Brain microvascular endothelial cell (primary cell): ENCODE measurements around the gene KMO.

Experiments
- DNase-seq: peaks from one replicate; pipeline ENCODE4 v3.0.0-alpha.2; 2020
- H3K27ac ChIP-seq: fragments of 250-450 bp; sonication (Bioruptor Pico); 2 replicates; pipeline ENCODE4 v1.5.1; 2020; ENCODE audit warnings: mild to moderate bottlenecking, moderate library complexity
- H3K27me3 ChIP-seq: fragments of 250-450 bp; sonication (Bioruptor Pico); replicated peaks from 2 replicates; pipeline ENCODE4 v1.5.1; 2020; ENCODE audit warnings: mild to moderate bottlenecking
- H3K36me3 ChIP-seq: fragments of 250-450 bp; sonication (Bioruptor Pico); replicated peaks from 2 replicates; pipeline ENCODE4 v1.5.1; 2020; ENCODE audit warnings: mild to moderate bottlenecking
- H3K4me3 ChIP-seq: 2 replicates; pipeline ENCODE4 v1.5.1; 2011; ENCODE audit warnings: low read depth, mild to moderate bottlenecking, control low read depth, low read length, moderate library complexity
- in situ Hi-C: cut with HindIII; loops from 2 replicates; pipeline ENCODE4 v1.10.0; 2017; ENCODE audit warnings: low sequenced_read_pairs, low pct_ligation_motif_present
- TF ChIP-seq, protein P1 (sequence below): IDR thresholded peaks from 2 replicates; pipeline ENCODE4 v1.5.1; 2011; ENCODE audit warnings: low read depth, mild to moderate bottlenecking, moderate library complexity, low read length, control low read depth, inconsistent platforms; ENCODE audit errors: missing control alignments

Gene KMO

GRCh38 chr1:241608379-241609033, 76.3 kb downstream of the KMO start:
- no peaks in the 10 kb centered on the region for H3K36me3 ChIP-seq
- H3K27me3 ChIP-seq: no peaks in the 10 kb centered on the region
- peak overlapping the region; percentile 16 for H3K27ac ChIP-seq
- in situ Hi-C loops: no loop called here
- peak; percentile 66 for DNase-seq
- TF ChIP-seq, protein P1, sequence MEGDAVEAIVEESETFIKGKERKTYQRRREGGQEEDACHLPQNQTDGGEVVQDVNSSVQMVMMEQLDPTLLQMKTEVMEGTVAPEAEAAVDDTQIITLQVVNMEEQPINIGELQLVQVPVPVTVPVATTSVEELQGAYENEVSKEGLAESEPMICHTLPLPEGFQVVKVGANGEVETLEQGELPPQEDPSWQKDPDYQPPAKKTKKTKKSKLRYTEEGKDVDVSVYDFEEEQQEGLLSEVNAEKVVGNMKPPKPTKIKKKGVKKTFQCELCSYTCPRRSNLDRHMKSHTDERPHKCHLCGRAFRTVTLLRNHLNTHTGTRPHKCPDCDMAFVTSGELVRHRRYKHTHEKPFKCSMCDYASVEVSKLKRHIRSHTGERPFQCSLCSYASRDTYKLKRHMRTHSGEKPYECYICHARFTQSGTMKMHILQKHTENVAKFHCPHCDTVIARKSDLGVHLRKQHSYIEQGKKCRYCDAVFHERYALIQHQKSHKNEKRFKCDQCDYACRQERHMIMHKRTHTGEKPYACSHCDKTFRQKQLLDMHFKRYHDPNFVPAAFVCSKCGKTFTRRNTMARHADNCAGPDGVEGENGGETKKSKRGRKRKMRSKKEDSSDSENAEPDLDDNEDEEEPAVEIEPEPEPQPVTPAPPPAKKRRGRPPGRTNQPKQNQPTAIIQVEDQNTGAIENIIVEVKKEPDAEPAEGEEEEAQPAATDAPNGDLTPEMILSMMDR: no peak
- H3K4me3 ChIP-seq: no peak overlapping the region

- Histone ChIP-seq H3K27ac (no peak overlapping the region), H3K4me3 (no peak overlapping the region), H3K27me3 (no peaks in the 10 kb centered on the region), H3K36me3 (no peaks in the 10 kb centered on the region)
- DNase-seq: peak; percentile 37
- TF ChIP-seq, protein P1: no peak
- in situ Hi-C loops: no loop called here
Measured at GRCh38 chr1:241610056-241610815, 78.1 kb downstream of the KMO start.

- Histone ChIP-seq H3K27me3 (no peaks in the 10 kb centered on the region), H3K4me3 (no peak overlapping the region), H3K27ac (peak overlapping the region; percentile 81), H3K36me3 (no peaks in the 10 kb centered on the region)
- peak; percentile 54 for DNase-seq
- in situ Hi-C loops: no loop called here
- TF ChIP-seq, protein P1: peak; percentile 44
Measured at GRCh38 chr1:241611063-241611462, 78.9 kb downstream of the KMO start.

DNA sequence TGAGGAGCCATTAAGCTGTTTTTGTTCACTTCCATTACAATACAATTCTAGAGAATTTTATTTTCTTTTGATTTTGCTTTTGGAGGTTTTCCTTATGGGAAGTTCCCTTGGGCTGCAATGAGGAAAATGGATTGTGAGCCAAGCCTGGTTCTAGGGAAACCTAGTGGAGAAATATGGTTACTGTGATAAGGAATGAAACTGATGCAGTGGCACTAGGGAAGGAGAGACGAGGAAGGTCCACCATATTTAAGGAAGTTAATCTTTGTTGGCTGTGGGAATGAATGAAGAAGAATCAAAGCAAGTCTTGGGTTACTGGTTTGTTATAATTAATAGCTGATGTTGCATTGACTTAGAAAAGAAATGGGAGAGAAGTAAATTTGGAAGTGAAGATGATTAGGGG, 79.6 kb downstream of the KMO start:
- TF ChIP-seq, protein P1: peak; percentile 4
- DNase-seq: no peak

DNA sequence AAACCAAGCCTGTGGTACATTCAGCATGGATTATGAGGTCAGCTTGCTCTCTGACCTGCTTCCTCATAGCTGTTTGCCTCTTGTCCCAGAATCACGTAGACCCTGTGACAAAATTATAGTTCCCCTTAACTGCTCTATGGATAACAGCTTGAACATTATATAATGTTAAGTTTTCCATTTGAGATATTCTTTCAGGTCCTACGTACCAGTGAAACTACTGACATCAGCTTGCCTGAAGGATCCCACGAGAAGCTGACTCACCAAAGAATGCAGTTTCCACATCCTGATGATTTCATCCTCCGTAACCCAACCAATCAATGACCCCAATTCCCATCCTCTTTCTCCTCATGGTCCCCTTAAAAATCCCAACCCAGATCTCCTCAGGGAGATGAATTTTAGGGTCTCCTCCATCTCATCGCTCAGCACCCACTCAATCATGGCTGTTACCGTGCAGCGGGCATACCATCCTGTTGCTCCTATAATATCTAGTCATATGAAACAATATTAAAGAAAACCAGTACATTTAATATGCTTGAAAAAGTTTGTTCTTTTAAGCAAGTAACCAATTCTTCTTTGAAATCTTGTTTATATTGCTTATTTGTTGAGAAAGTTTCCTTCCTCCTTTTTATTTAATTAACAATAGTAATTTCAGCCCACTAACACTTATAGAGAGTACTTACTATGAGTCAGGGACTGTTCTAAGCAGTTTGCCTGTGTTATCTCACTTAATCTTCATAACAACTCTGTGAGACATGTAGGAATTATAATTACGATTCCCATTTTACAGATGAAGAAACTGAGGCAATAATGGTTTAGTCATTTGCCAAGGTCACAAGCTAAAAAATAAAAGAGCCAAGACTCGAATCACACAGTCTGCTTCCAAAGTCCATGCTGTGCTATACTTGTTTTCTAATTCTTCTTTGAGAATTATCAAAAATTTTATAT, 80.6 kb downstream of the KMO start:
- in situ Hi-C loops: no loop called here
- H3K27ac ChIP-seq: peak overlapping the region; percentile 81
- H3K36me3 ChIP-seq: no peaks in the 10 kb centered on the region
- DNase-seq: peak; percentile 92
- no peak overlapping the region for H3K4me3 ChIP-seq
- TF ChIP-seq, protein P1: no peak
- H3K27me3 ChIP-seq: no peaks in the 10 kb centered on the region

More for the DNA sequence above, 79.6 kb downstream of the KMO start:
- Histone ChIP-seq H3K27me3 (no peaks in the 10 kb centered on the region), H3K36me3 (no peaks in the 10 kb centered on the region), H3K4me3 (no peak overlapping the region), H3K27ac (peak overlapping the region; percentile 81)
- in situ Hi-C loops: no loop called here
